ENCODE measurements around the gene NBL1. TPM values are rescaled to one million over a fixed set of nuclear protein-coding genes. Genes with fewer than 3 reads are reported as not detected.

Gene NBL1
- total and polyA plus RNA-seq, 10 of the 15 experiments (the other 5 are each of a cell fraction or from before 2014, with no cell fraction given) = 0.13 to 2.4 (median 0.81) TPM; not detected in 1

DNA sequence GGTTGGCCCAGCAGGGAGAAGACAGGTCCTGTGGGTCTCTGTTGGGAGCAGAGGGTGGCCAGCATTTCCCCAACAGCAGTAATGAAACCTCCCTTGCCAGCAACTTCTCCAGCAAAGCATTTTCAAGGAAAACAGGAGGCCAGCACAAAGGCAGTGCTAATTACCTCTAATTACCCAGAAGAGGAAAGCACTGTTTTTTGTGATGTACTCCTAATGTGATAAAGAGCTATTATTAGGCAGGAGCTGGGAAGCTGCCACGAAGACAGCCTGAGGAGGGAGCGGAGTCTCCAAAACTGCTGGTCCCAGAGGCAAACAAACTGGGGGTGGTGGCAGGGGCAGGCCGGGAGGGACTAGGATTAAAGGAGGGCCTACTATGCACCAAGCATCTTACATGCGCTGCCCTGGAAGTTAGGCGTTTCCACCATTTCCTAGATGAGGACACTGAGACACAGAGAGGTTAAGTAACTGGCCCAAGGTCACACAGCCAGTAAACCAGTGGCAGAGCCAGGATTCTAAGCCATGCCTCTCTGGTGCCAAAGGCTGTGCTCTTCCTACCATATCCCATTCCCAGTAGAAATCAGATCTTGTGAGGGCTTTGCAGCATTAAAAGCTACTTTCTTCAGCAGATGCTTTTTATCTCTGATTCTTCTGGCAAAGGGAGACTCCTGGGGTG, 45.1 kb downstream of the NBL1 start (continued):
- TF ChIP-seq PBX3 (IDR thresholded peaks at IDR 0.05; ENCODE audit: insufficient replicate concordance, low read depth, low read length) (no peak), LARP7 (IDR thresholded peaks at IDR 0.05) (no peak), SUZ12 (IDR thresholded peaks at IDR 0.05; ENCODE audit: unreplicated experiment) (no peak), ZNF592 (IDR thresholded peaks at IDR 0.05) (no peak), TCF12 (IDR thresholded peaks at IDR 0.05; ENCODE audit: low read depth, low read length) (no peak)

- H3K9me3 ChIP-seq (replicated peaks; ENCODE audit: control insufficient read depth, insufficient read depth, low read length) = peaks cover 25% of the 10 kb centered on the region; the same call in 2 of the 3 replicates
- in situ Hi-C loops (cut with MboI) (no loop called here), intact Hi-C loops (cut with micrococcal nuclease; ENCODE audit: unreplicated experiment) (no loop called here)
- no peaks in the 10 kb centered on the region for H3K27me3 ChIP-seq (replicated peaks in 1 of 2; ENCODE audit: control insufficient read depth in 2 of 2, insufficient read depth in 2 of 2, low read length in 1 of 2)
- DNase-seq (ENCODE audit: low read depth, low spot score) (no peak), FAIRE-seq (no peak), ATAC-seq (peak; percentile 72)
- H4K20me1 ChIP-seq (ENCODE audit: control insufficient read depth, insufficient read depth) = no peaks in the 10 kb centered on the region
- TF ChIP-seq ZSCAN29 (IDR thresholded peaks at IDR 0.05) = no peak
- 0 out of 2 replicates have a peak, but pooled peaks have one; percentile 11 for TF ChIP-seq TCF12 (IDR thresholded peaks at IDR 0.05; ENCODE audit: low read depth, low read length)
- TF ChIP-seq MYB (IDR thresholded peaks at IDR 0.05; ENCODE audit: borderline replicate concordance, low read depth, low read length) = no peak
- peak; percentile 47; the same call in 1 of the 2 replicates for TF ChIP-seq RUNX3 (IDR thresholded peaks at IDR 0.05; ENCODE audit: low read length)
- TF ChIP-seq IKZF1 (conservative IDR thresholded peaks at IDR 0.05) = 0 out of 2 replicates have a peak, but pooled peaks have one; percentile 19
- TF ChIP-seq, protein P1, sequence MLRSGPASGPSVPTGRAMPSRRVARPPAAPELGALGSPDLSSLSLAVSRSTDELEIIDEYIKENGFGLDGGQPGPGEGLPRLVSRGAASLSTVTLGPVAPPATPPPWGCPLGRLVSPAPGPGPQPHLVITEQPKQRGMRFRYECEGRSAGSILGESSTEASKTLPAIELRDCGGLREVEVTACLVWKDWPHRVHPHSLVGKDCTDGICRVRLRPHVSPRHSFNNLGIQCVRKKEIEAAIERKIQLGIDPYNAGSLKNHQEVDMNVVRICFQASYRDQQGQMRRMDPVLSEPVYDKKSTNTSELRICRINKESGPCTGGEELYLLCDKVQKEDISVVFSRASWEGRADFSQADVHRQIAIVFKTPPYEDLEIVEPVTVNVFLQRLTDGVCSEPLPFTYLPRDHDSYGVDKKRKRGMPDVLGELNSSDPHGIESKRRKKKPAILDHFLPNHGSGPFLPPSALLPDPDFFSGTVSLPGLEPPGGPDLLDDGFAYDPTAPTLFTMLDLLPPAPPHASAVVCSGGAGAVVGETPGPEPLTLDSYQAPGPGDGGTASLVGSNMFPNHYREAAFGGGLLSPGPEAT (IDR thresholded peaks at IDR 0.05; ENCODE audit: low read depth) = peak; percentile 75
- peak; percentile 79 for TF ChIP-seq SPI1 (IDR thresholded peaks at IDR 0.05; ENCODE audit: borderline replicate concordance, insufficient read depth, low read depth, low read length)
- peak; percentile 72; the same call in 1 of the 2 replicates for TF ChIP-seq CBX5 (IDR thresholded peaks at IDR 0.05; ENCODE audit: low read depth)
- CTCF ChIA-PET = interaction anchor here (0.6 to 2.0 kb wide), 2 partner anchors 15 to 23 kb away, joined by 3 to 7 read pairs; no protein-coding TSS in a partner anchor
- BruUV-seq (replicated peaks) = no TSS peak
- RAD21 ChIA-PET (ENCODE audit: unreplicated experiment) = interaction anchor here (1.3 kb wide), 1 partner anchor 21 kb away, joined by 4 read pairs; no protein-coding TSS in a partner anchor
- H2AFZ ChIP-seq (ENCODE audit: control insufficient read depth, low read depth, low read length) = no peak overlapping the region
- no peak overlapping the region for H3K4me2 ChIP-seq (ENCODE audit: control insufficient read depth, insufficient read depth)
- POLR2A ChIA-PET = interaction anchor here (0.8 kb wide), 1 partner anchor 15 kb away, joined by 3 read pairs; no protein-coding TSS in a partner anchor
- SMC1A ChIA-PET (ENCODE audit: uncharacterized antibody, unreplicated experiment) = interaction anchor here (2.0 kb wide), 1 partner anchor 15 kb away, joined by 5 read pairs; no protein-coding TSS in a partner anchor
- no peak overlapping the region for H3K9ac ChIP-seq (ENCODE audit: control insufficient read depth, insufficient read depth, low read length)
- no peak overlapping the region for H3K27ac ChIP-seq (ENCODE audit: control insufficient read depth, insufficient read depth)
- H3K4me1 ChIP-seq (ENCODE audit: control insufficient read depth, insufficient read depth, low read length) = no peaks in the 10 kb centered on the region
- WGBS (ENCODE audit: insufficient coverage, insufficient replicate concordance, low lambda C conversion rate, missing lambda C conversion rate) = 30% methylated on average over 3 of the region's 3 CpGs
- H3K4me3 ChIP-seq = no peak overlapping the region
- peaks cover 5% of the 10 kb centered on the region in 2 experiments; a peak in 2 of 4 replicates for H3K36me3 ChIP-seq (ENCODE audit: control insufficient read depth in 2 of 2, insufficient read depth in 2 of 2, low read length in 1 of 2)
- H3K79me2 ChIP-seq (ENCODE audit: control insufficient read depth, insufficient read depth, low read length) = no peaks in the 10 kb centered on the region
These were observed 45.7 kb downstream of the NBL1 start for GRCh38 chr1:19689856-19690255.

Data from GM12878 (cell line).